ENCODE results near the gene MRPS18A.

Gene MRPS18A

GRCh38 chr6:43727634-43728033 is 40.0 kb upstream of the MRPS18A start:
- H3K27ac ChIP-seq (ENCODE audit: insufficient read depth, low read length, poor library complexity, severe bottlenecking): no peak overlapping the region
- peaks cover 5% of the 10 kb centered on the region for H3K9me3 ChIP-seq (ENCODE audit: control insufficient read depth, low read length)
- no peak overlapping the region for H3K4me3 ChIP-seq (ENCODE audit: insufficient read depth, low read depth, low read length, poor library complexity, severe bottlenecking)
- no peaks in the 10 kb centered on the region for H3K27me3 ChIP-seq (replicated peaks; ENCODE audit: control insufficient read depth, insufficient read depth, low read length, poor library complexity, severe bottlenecking)
- H3K36me3 ChIP-seq (ENCODE audit: control insufficient read depth, insufficient read depth, low read length): no peaks in the 10 kb centered on the region
- no peak for DNase-seq
- peaks cover 17% of the 10 kb centered on the region for H3K4me1 ChIP-seq (ENCODE audit: control insufficient read depth, insufficient read depth, low read length, poor library complexity, severe bottlenecking)

GRCh38 chr6:43725643-43726580 is 38.3 kb upstream of the MRPS18A start:
- H3K4me3 ChIP-seq (ENCODE audit: insufficient read depth, low read depth, low read length, poor library complexity, severe bottlenecking): peak overlapping the region; percentile 8
- no peaks in the 10 kb centered on the region for H3K36me3 ChIP-seq (ENCODE audit: control insufficient read depth, insufficient read depth, low read length)
- no peak for DNase-seq
- no peaks in the 10 kb centered on the region for H3K27me3 ChIP-seq (replicated peaks; ENCODE audit: control insufficient read depth, insufficient read depth, low read length, poor library complexity, severe bottlenecking)
- H3K4me1 ChIP-seq (ENCODE audit: control insufficient read depth, insufficient read depth, low read length, poor library complexity, severe bottlenecking): peaks cover 17% of the 10 kb centered on the region
- peaks cover 5% of the 10 kb centered on the region for H3K9me3 ChIP-seq (ENCODE audit: control insufficient read depth, low read length)
- H3K27ac ChIP-seq (ENCODE audit: insufficient read depth, low read length, poor library complexity, severe bottlenecking): peak overlapping the region; percentile 27

DNA sequence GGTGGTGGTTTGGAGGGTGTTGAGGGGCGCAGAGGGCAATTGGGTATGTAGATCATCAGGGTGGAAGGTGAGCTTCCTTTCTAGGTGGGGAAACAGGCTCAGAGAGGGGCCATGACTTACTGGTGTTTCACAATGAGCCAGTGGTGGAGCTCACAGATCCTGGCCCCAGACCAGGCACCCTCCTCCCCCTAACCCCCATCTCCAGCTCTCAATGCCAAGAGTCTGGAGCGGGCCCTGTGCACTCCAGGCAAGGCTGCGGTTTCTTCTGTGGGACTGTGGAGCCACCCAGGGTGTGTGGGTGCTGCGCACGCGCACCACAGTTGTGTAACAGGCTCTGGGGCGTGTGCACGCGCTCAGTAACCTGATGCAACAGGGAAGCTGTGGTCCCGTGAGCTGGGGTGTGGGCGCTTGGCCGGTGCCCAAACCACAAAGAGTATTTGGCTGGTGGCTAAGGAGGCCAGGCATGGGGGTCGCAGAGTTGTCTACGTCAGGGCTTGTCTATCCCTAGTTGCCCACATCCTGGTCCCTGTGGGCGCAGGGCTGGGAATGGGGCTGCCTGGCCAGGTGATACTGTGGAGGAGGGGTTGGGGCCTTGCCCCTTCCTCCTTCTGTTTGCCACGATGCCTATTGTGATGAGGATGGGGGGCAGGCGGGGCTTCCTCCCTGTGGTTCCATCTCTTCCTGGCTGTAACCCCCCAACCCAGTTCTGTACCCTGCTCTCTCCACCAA is 37.5 kb upstream of the MRPS18A start:
- Histone ChIP-seq H3K27ac (ENCODE audit: insufficient read depth, low read length, poor library complexity, severe bottlenecking) (peak overlapping the region; percentile 27), H3K9me3 (ENCODE audit: control insufficient read depth, low read length) (no peaks in the 10 kb centered on the region), H3K4me1 (ENCODE audit: control insufficient read depth, insufficient read depth, low read length, poor library complexity, severe bottlenecking) (peaks cover 17% of the 10 kb centered on the region), H3K27me3 (replicated peaks; ENCODE audit: control insufficient read depth, insufficient read depth, low read length, poor library complexity, severe bottlenecking) (no peaks in the 10 kb centered on the region), H3K36me3 (ENCODE audit: control insufficient read depth, insufficient read depth, low read length) (no peaks in the 10 kb centered on the region), H3K4me3 (ENCODE audit: insufficient read depth, low read depth, low read length, poor library complexity, severe bottlenecking) (peak overlapping the region; percentile 8)
- DNase-seq: peak; percentile 45 to 64 (median 62)

GRCh38 chr6:43724354-43724753 is 36.8 kb upstream of the MRPS18A start:
- Histone ChIP-seq H3K27ac (ENCODE audit: insufficient read depth, low read length, poor library complexity, severe bottlenecking) (no peak overlapping the region), H3K36me3 (ENCODE audit: control insufficient read depth, insufficient read depth, low read length) (no peaks in the 10 kb centered on the region), H3K4me1 (ENCODE audit: control insufficient read depth, insufficient read depth, low read length, poor library complexity, severe bottlenecking) (peaks cover 17% of the 10 kb centered on the region), H3K27me3 (replicated peaks; ENCODE audit: control insufficient read depth, insufficient read depth, low read length, poor library complexity, severe bottlenecking) (no peaks in the 10 kb centered on the region), H3K9me3 (ENCODE audit: control insufficient read depth, low read length) (no peaks in the 10 kb centered on the region), H3K4me3 (ENCODE audit: insufficient read depth, low read depth, low read length, poor library complexity, severe bottlenecking) (no peak overlapping the region)
- DNase-seq: no peak

DNA sequence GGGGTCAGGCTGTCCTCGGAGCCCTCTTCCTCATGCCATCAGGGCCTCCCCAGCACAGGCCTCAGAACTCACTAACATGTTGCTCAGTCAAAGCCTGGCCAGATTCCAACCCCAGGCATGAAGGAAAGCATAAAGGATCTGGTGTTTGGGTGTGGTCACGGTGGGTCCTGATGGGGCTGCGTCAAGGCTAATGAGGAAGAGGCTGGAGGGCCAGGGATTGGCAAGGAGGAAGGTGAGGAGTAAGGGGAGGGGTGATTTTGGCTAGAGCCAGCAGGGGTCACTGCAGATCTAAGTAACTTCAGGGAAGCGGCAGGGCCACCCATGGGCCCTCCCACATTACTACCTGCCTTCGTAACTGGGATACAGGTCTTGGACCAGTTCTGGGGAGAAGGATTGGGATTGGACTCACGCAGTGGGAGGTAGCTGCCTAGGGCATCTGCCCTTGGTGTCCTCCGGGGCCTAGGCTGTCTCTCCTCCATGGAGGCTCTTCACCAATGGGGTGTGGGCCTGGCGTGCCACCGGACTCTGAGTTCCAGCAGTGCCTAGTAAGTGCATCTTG is 36.2 kb upstream of the MRPS18A start:
- peak; percentile 26 to 53 (median 41) for DNase-seq
- H3K27me3 ChIP-seq (replicated peaks; ENCODE audit: control insufficient read depth, insufficient read depth, low read length, poor library complexity, severe bottlenecking): no peaks in the 10 kb centered on the region
- no peak overlapping the region for H3K27ac ChIP-seq (ENCODE audit: insufficient read depth, low read length, poor library complexity, severe bottlenecking)
- H3K9me3 ChIP-seq (ENCODE audit: control insufficient read depth, low read length): no peaks in the 10 kb centered on the region
- H3K36me3 ChIP-seq (ENCODE audit: control insufficient read depth, insufficient read depth, low read length): no peaks in the 10 kb centered on the region
- H3K4me3 ChIP-seq (ENCODE audit: insufficient read depth, low read depth, low read length, poor library complexity, severe bottlenecking): no peak overlapping the region
- H3K4me1 ChIP-seq (ENCODE audit: control insufficient read depth, insufficient read depth, low read length, poor library complexity, severe bottlenecking): peaks cover 17% of the 10 kb centered on the region

- peaks cover 17% of the 10 kb centered on the region for H3K4me1 ChIP-seq (ENCODE audit: control insufficient read depth, insufficient read depth, low read length, poor library complexity, severe bottlenecking)
- H3K4me3 ChIP-seq (ENCODE audit: insufficient read depth, low read depth, low read length, poor library complexity, severe bottlenecking): no peak overlapping the region
- H3K9me3 ChIP-seq (ENCODE audit: control insufficient read depth, low read length): no peaks in the 10 kb centered on the region
- H3K27ac ChIP-seq (ENCODE audit: insufficient read depth, low read length, poor library complexity, severe bottlenecking): no peak overlapping the region
- no peak for DNase-seq
- H3K27me3 ChIP-seq (replicated peaks; ENCODE audit: control insufficient read depth, insufficient read depth, low read length, poor library complexity, severe bottlenecking): no peaks in the 10 kb centered on the region
- no peaks in the 10 kb centered on the region for H3K36me3 ChIP-seq (ENCODE audit: control insufficient read depth, insufficient read depth, low read length)
These were observed 35.4 kb upstream of the MRPS18A start for GRCh38 chr6:43722920-43723545.

GRCh38 chr6:43720999-43721398 is 33.4 kb upstream of the MRPS18A start:
- Histone ChIP-seq H3K27me3 (replicated peaks; ENCODE audit: control insufficient read depth, insufficient read depth, low read length, poor library complexity, severe bottlenecking) (no peaks in the 10 kb centered on the region), H3K4me3 (ENCODE audit: insufficient read depth, low read depth, low read length, poor library complexity, severe bottlenecking) (no peak overlapping the region), H3K36me3 (ENCODE audit: control insufficient read depth, insufficient read depth, low read length) (no peaks in the 10 kb centered on the region), H3K9me3 (ENCODE audit: control insufficient read depth, low read length) (no peaks in the 10 kb centered on the region), H3K4me1 (ENCODE audit: control insufficient read depth, insufficient read depth, low read length, poor library complexity, severe bottlenecking) (peaks cover 17% of the 10 kb centered on the region), H3K27ac (ENCODE audit: insufficient read depth, low read length, poor library complexity, severe bottlenecking) (no peak overlapping the region)
- no peak for DNase-seq

- DNase-seq: no peak
- peaks cover 7% of the 10 kb centered on the region for H3K4me1 ChIP-seq (ENCODE audit: control insufficient read depth, insufficient read depth, low read length, poor library complexity, severe bottlenecking)
- no peaks in the 10 kb centered on the region for H3K36me3 ChIP-seq (ENCODE audit: control insufficient read depth, insufficient read depth, low read length)
- H3K4me3 ChIP-seq (ENCODE audit: insufficient read depth, low read depth, low read length, poor library complexity, severe bottlenecking): no peak overlapping the region
- no peak overlapping the region for H3K27ac ChIP-seq (ENCODE audit: insufficient read depth, low read length, poor library complexity, severe bottlenecking)
- H3K27me3 ChIP-seq (replicated peaks; ENCODE audit: control insufficient read depth, insufficient read depth, low read length, poor library complexity, severe bottlenecking): no peaks in the 10 kb centered on the region
- no peaks in the 10 kb centered on the region for H3K9me3 ChIP-seq (ENCODE audit: control insufficient read depth, low read length)
These were observed 31.9 kb upstream of the MRPS18A start for GRCh38 chr6:43719511-43719910.

- no peaks in the 10 kb centered on the region for H3K27me3 ChIP-seq (replicated peaks; ENCODE audit: control insufficient read depth, insufficient read depth, low read length, poor library complexity, severe bottlenecking)
- no peaks in the 10 kb centered on the region for H3K4me1 ChIP-seq (ENCODE audit: control insufficient read depth, insufficient read depth, low read length, poor library complexity, severe bottlenecking)
- no peaks in the 10 kb centered on the region for H3K9me3 ChIP-seq (ENCODE audit: control insufficient read depth, low read length)
- no peak overlapping the region for H3K4me3 ChIP-seq (ENCODE audit: insufficient read depth, low read depth, low read length, poor library complexity, severe bottlenecking)
- H3K27ac ChIP-seq (ENCODE audit: insufficient read depth, low read length, poor library complexity, severe bottlenecking): no peak overlapping the region
- DNase-seq: no peak
- H3K36me3 ChIP-seq (ENCODE audit: control insufficient read depth, insufficient read depth, low read length): no peaks in the 10 kb centered on the region
These were observed 31.0 kb upstream of the MRPS18A start for GRCh38 chr6:43718387-43719105.

Data from effector memory CD4-positive, alpha-beta T cell (primary cell).